ENCODE measurements around the gene MRPS18B.

GRCh38 chr6:30651143-30651542, 33.5 kb downstream of the MRPS18B start:
- TF ChIP-seq POLR2A (IDR thresholded peaks at IDR 0.05; ENCODE audit: low read length) (no peak), GATA1 (IDR thresholded peaks at IDR 0.05; ENCODE audit: low read depth, low read length) (no peak)

All from erythroblast (primary cell).